ENCODE data around the gene ZNF529.
"Not testable (repeated sequence)": the region's sequence is repeated elsewhere in the genome, so short reads cannot be mapped to it uniquely, and the experiment has no call there.

Gene ZNF529

DNA sequence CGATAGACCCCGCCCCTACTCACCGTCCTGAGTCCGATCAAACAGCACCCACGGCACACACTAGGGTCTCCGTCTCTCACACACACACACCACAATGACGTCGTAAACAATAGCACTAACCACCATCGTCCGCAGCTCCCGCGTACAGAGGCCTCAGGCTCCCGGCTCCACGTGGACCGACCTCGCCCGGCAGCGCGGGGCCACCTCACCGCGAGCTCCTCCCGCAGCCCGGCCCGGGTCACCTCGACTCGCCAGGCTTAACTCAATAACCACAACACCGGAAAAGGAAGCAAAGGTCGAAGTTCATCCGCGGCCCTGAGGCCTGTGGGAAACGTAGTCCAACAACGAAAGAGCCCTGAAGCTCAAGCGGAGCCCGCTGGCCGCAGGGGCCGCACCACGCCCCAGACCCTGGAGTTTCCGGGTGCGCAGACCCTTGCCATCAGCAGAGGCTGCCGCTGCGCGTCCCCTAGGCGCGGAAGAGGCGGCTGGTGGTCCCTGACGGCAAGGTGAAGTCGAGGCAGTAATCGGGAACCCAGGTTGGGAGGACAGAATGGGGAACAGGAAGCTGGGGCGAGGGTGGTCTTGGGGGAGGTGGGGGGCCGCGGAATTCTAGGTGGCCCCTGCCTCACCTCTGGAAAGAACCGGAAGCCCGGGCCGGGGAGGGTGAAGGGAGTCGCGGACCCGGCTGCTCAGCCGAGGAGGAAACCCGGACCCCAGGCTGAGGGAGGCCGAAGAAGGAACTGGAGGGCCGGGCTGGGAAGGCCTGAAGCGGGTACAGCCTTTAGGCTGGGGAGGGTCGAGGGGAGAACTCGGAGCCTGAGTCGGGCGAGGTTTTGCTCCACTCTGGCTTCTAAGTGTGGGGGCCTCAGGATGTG lies at the start of gene ZNF529:
TSS of gene ZNF529 (minus strand) at position 273 of the 875 bp plus-strand sequence. CDS start 946 bp downstream, outside the sequence.
- DNase-seq: peak; percentile 91

DNA sequence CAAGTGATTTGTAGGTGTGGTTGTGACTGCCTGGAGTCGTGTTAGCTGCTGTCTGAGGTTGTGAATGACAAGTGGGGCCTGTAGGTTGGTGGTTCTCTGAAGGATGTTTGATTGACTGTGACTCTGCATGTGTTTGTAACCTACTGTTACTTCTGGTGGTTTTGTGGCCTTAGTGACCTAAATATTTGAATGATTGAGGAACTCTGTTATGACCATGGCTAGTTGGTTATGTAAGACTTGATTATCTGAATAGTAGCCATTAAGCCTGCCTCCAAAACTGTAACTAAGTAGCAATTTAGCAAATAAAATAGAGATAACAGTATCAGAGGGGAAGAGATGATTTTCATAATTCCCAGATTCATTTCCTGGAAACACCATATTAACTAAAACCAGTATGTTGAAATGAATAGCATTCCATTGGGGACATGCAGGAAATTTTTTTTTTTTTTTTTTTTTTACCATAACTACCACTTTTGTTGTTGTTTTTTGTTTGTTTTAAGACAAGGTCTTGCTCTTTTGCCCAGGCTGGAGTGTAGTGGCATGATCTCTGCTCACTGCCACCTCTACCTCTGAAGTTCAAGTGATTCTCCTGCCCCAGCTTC lies 32.9 kb upstream of the ZNF529 start:
- DNase-seq: no peak

GRCh38 chr19:36605101-36605876 lies 32.2 kb upstream of the ZNF529 start, which contains the start of gene ZNF382:
TSS of gene ZNF382 (plus strand) at chr19:36605313. CDS start at chr19:36609915, 4,602 bp downstream.
- DNase-seq: no peak

- no peak for DNase-seq
These were observed 31.6 kb upstream of the ZNF529 start for GRCh38 chr19:36604656-36605100.

GRCh38 chr19:36602681-36603080 lies 29.6 kb upstream of the ZNF529 start:
- DNase-seq: not testable (repeated sequence)

DNA sequence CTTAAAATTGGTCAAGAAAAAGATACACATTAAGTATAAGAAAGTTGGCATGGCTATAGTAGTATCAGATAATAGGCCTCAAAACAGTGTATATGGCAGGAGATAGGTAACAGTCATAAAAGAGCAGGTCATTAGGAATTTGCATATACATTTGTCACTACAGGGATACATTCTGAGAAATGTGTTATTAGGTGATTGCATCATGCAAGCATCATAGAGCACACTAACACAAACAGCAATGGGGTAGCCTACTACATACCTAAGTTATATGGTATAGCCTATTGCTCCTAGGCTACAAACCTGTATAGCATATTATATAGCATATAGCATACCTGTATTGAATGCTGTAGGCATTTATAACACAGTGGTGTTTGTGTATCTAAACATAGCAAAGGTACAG lies 6.2 kb upstream of the ZNF529 start:
- DNase-seq: no peak

DNA sequence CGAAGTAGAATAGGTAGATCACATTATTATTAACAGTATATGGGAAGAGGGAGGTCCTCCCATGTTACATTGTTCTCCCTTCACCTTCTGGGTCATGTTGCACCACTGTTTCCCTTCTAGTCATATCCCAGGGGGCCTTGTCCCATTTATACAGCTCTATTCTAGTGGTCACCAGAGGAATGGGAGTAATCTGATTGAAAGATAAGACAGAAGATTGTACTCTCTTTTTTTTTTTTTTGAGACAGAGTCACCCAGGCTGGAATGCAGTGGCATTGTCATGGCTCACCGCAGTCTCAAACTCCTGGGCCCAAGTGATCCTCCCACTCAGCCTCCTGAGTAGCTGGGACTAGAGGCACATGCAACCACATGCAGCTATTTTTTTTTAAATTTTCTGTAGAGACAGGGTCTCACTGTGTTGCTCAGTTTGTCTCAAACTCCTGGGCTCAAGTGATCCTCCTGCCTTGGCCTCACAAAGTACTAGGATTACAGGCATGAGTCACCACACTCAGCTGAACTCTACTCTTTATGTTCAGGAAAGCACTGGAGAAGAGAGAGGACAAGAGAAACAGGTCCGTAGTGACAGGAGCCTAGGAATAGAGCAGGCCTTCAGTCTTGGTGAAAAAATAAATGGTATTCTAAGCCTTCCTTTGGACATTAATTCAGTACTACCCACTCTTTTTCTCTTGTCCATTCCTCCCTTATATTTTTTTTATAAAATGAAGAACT lies 4.3 kb upstream of the ZNF529 start:
- no peak for DNase-seq

DNA sequence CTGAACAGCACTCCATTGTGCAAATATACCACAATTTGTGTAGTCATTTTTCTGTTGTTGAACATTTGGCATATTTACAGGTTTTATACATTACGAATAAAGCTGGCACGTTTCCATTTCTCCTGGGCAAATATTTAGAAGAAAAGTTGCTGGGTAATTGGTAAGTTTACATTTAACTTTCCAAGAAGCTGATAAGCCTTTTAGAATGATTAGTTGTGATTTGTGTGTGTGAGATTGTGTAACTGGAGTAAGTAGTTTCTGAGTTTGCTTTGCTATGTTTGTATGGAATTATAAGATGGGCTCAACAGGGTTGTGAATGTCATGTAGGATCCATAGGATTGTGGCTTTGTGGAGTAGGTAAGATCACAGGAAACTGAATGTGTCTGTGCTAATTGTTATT lies 1.6 kb upstream of the ZNF529 start:
- DNase-seq: no peak

GRCh38 chr19:36573895-36574720 lies 1.0 kb upstream of the ZNF529 start:
- no peak for DNase-seq

DNA sequence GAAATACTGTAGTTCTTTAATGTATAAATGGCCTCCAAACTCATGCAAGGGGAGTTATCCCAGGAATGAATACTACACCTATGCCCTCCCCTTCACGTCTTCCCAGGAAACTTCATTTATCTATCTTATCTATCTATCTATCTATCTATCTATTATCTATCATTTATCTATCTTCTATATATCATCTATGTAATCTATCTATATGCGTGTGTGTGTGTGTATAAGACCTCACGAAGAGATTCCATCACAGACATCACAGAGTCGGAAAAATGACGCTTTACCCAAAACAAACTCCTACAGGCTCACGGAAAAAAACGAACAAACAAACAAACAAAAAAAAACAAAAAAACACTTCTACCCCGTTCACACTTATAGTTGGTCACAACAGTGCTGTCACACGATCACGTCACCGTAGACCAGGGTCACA lies 486 bp downstream of the ZNF529 start:
- no peak for DNase-seq

GRCh38 chr19:36564391-36564790 lies 8.7 kb downstream of the ZNF529 start:
- DNase-seq: no peak

- no peak for DNase-seq
These were observed 25.9 kb downstream of the ZNF529 start for GRCh38 chr19:36547001-36547732.

- no peak for DNase-seq
These were observed 44.1 kb downstream of the ZNF529 start for GRCh38 chr19:36528921-36529518.

DNA sequence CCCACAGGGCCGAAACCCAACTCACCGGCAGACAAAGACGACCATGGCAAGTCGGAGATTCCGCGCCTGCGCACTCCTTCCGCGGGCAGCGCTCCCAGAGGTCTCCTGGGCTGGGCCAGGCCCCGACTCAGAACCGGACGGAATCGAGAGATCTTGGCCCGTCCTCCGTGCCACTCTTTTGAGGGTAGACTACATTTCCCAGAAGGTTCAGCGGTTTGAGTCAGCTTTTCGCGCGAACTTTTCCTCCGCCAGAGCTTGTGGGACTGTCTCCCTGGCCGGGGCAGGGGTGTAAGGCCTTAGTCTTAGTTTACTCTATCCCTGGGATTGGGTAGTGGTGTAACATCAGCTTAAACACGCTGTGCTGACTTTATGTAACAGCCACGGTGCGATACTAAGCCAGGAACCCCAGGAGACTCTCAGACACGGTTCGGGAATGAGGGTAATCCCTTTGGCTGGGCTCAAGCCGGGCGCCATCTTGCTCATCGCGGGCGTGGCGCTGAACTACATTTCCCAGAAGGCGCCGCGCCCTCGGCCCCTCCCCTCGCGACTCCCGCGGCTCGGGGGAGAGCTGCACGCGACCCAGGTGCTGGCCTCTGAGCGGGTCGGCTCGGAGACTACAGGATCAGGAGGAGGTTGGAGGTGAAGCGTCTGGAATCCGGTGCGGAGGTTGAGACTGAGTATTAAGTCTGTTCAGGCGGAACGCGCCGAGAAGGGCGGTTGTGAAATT lies 44.7 kb downstream of the ZNF529 start, which contains the start of gene ZNF260:
TSS of gene ZNF260 (minus strand) at position 78 of the 727 bp plus-strand sequence. CDS start 13,033 bp downstream, outside the sequence.
- peak; percentile 93 for DNase-seq

DNA sequence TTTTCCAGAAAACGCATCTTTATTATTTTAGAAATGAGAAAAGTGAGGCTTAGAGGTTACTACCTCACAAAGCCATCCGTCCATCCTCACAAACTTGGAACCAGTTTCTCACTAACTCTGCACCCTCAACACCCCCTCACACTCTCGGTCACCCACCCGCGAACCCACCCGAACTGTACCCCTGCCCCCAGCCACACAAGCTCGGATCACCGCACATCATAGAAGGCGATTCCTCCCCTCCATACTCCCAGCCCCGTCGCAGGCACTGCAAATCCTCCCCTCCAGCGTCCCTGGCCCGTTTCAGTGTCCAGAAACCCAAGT lies 45.3 kb downstream of the ZNF529 start:
- no peak for DNase-seq

- no peak for DNase-seq
These were observed 45.8 kb downstream of the ZNF529 start for GRCh38 chr19:36527341-36527740.

GRCh38 chr19:36526581-36526980 lies 46.5 kb downstream of the ZNF529 start:
- DNase-seq: no peak

DNA sequence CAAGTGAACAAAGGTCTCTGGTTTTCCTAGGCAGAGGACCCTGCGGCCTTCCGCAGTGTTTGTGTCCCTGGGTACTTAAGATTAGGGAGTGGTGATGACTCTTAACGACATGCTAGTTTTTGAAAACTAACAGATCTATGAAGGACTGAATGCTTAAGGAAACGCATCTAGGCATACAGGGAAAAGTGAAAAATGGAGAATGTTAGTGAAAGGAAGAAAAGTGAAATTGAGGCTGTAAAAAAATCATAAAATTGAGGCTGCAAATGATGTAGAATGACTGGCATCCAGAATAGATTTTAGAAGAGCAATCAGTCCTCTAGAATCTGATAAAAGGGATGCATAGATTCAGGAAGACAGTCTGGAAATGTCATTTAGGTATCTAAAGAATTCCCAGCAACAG lies 48.5 kb downstream of the ZNF529 start:
- DNase-seq: no peak

GRCh38 chr19:36514012-36514612 lies 59.0 kb downstream of the ZNF529 start:
- no peak for DNase-seq

Data from NCI-H510A (cell line).